ENCODE data around the gene SLC7A8.

The SLC7A8 gene

DNA sequence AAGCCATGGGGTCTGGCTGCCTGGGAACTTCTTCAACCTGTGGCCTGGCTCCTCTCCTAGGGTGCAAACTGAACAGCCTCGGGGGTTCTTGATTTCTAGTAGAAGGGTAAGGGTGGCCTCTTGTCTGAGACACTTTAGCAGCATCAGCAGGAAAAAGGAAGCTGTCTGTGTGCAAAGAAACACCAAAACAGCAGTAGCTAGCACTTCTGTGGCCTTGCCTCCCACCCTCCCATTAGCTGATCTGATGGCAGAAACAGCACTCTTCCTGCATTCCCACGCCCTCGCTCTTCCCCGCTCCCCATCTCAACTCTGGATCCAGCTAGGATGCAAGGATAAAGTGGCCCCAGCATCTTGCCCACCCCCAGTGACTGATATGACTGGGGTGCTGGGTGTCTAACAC, 20.7 kb downstream of the SLC7A8 start:
- ChIA-PET CTCF (interaction anchor here (0.8 to 1.1 kb wide), 3 partner anchors 15 to 42 kb away, joined by 3 to 4 read pairs (median 3); no protein-coding TSS in a partner anchor), POLR2A (no interaction called here)
- no peak for DNase-seq (ENCODE audit: extremely low spot score)
- no peak for TF ChIP-seq FOXA1 (IDR thresholded peaks at IDR 0.05)
- no peak for TF ChIP-seq FOXM1 (IDR thresholded peaks at IDR 0.05; ENCODE audit: borderline replicate concordance)
- TF ChIP-seq NFRKB (IDR thresholded peaks at IDR 0.05), result no peak
- no peak for TF ChIP-seq ARNT (IDR thresholded peaks at IDR 0.05)

DNA sequence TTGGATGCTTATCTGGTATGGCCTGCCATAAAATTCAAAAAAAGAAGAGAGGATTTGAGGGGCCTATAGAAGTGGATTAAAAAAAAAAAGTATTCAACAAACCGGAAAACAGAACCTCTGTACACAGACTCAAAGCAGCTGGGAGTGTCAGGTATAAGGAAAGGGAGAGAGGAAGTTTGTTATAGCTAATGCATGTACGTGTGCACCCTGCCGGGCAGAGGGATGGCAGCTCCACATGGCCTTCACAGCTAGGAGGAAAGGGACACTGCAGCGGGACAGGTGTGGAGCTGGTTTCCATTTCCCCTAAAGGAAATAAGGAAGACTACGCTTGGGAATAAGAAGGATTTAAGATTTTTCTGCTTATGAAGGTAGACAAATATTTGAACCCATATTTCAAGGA, 21.5 kb downstream of the SLC7A8 start:
- POLR2A ChIA-PET, result interaction anchor here (0.8 to 1.0 kb wide), 2 partner anchors 16 to 90 kb away, joined by 3 to 6 read pairs; no protein-coding TSS in a partner anchor
- TF ChIP-seq FOXM1 (IDR thresholded peaks at IDR 0.05; ENCODE audit: borderline replicate concordance) (no peak), NFRKB (IDR thresholded peaks at IDR 0.05) (no peak), ARNT (IDR thresholded peaks at IDR 0.05) (no peak), ELF4 (IDR thresholded peaks at IDR 0.05) (no peak), SUZ12 (IDR thresholded peaks at IDR 0.05) (no peak), FOXA1 (IDR thresholded peaks at IDR 0.05) (no peak), TARDBP (IDR thresholded peaks at IDR 0.05) (no peak), BHLHE40 (IDR thresholded peaks at IDR 0.05; ENCODE audit: borderline replicate concordance) (no peak), SP1 (IDR thresholded peaks at IDR 0.05) (no peak), HDGF (IDR thresholded peaks at IDR 0.05; ENCODE audit: borderline replicate concordance) (no peak), FOXK2 (IDR thresholded peaks at IDR 0.05) (no peak), L3MBTL2 (conservative IDR thresholded peaks at IDR 0.05) (no peak), LEF1 (IDR thresholded peaks at IDR 0.05; ENCODE audit: borderline replicate concordance) (no peak), ZNF384 (IDR thresholded peaks at IDR 0.05) (no peak), CTBP1 (IDR thresholded peaks at IDR 0.05; ENCODE audit: borderline replicate concordance) (no peak)
- TF ChIP-seq, protein P1, sequence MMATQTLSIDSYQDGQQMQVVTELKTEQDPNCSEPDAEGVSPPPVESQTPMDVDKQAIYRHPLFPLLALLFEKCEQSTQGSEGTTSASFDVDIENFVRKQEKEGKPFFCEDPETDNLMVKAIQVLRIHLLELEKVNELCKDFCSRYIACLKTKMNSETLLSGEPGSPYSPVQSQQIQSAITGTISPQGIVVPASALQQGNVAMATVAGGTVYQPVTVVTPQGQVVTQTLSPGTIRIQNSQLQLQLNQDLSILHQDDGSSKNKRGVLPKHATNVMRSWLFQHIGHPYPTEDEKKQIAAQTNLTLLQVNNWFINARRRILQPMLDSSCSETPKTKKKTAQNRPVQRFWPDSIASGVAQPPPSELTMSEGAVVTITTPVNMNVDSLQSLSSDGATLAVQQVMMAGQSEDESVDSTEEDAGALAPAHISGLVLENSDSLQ (IDR thresholded peaks at IDR 0.05), result no peak
- CTCF ChIA-PET, result no interaction called here

DNA sequence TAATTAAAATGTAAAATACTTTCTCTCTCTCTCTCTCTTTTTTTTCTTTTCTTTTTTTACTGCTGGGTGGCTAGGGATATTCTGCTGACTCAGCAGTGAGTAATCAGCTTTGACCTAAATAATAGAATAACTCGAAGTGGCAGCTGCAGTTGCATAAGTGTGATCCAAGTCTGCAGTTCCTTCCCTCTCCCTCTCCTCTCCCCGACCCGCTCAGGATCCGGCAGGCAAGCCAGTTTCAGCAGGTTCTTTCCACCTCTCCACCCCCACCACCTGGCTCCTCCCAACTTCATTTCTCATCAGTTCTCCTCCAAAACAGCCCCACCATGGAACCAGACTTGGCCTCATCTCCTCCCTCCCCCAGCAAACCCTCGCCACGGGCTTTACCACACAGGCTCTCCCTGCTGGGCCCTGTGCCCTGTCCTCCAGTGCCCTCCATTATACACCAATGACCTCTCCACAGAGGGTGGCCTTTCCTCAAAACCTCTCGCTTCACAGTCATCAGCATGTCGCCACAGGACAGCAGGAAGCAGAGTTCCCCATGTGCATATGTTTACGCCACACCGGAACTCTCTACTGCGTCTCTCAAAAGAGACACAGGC, 22.4 kb downstream of the SLC7A8 start:
- DNase-seq (ENCODE audit: extremely low spot score), result no peak
- TF ChIP-seq TARDBP (IDR thresholded peaks at IDR 0.05) (no peak), ELF4 (IDR thresholded peaks at IDR 0.05) (no peak), CTBP1 (IDR thresholded peaks at IDR 0.05; ENCODE audit: borderline replicate concordance) (no peak), BHLHE40 (IDR thresholded peaks at IDR 0.05; ENCODE audit: borderline replicate concordance) (no peak), NFRKB (IDR thresholded peaks at IDR 0.05) (no peak), SP1 (IDR thresholded peaks at IDR 0.05) (no peak), LEF1 (IDR thresholded peaks at IDR 0.05; ENCODE audit: borderline replicate concordance) (no peak), ZNF384 (IDR thresholded peaks at IDR 0.05) (no peak), ARNT (IDR thresholded peaks at IDR 0.05) (no peak), L3MBTL2 (conservative IDR thresholded peaks at IDR 0.05) (no peak), SUZ12 (IDR thresholded peaks at IDR 0.05) (no peak), FOXA1 (IDR thresholded peaks at IDR 0.05) (no peak), HDGF (IDR thresholded peaks at IDR 0.05; ENCODE audit: borderline replicate concordance) (no peak)
- TF ChIP-seq, protein P1 (IDR thresholded peaks at IDR 0.05), result no peak
- POLR2A ChIA-PET, result interaction anchor here (0.7 to 0.8 kb wide), 2 partner anchors 17 to 90 kb away, joined by 3 to 6 read pairs; no protein-coding TSS in a partner anchor
- CTCF ChIA-PET, result interaction anchor here (1.2 kb wide), 1 partner anchor 41 kb away, joined by 6 read pairs; no protein-coding TSS in a partner anchor

More for the DNA sequence above, 21.5 kb downstream of the SLC7A8 start:
- DNase-seq (ENCODE audit: extremely low spot score), result no peak

DNA sequence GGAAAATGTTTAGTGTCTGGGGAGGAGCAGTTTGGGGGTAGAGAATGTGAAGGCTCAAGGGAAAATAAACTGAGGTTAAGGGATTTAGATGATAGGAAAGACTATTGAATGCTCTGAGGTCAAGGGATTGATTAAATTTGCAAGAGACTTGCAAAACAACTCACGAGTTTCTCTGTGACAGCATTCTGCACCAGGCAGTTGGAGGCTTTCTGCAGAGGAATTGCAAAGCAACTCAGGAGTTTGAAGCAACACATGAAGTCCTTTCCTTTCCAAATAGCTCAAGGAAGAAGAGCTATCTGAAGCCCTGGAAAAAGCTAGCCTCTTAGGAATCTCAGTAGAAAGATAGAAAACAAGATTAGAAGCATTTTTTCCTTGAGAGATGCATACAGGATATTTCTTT, 23.9 kb downstream of the SLC7A8 start:
- POLR2A ChIA-PET, result interaction anchor here (1.2 kb wide), 1 partner anchor 22 kb away, joined by 4 read pairs; no protein-coding TSS in a partner anchor
- CTCF ChIA-PET, result interaction anchor here (1.2 kb wide), 1 partner anchor 39 kb away, joined by 6 read pairs; no protein-coding TSS in a partner anchor
- no peak for TF ChIP-seq LEF1 (IDR thresholded peaks at IDR 0.05; ENCODE audit: borderline replicate concordance)
- TF ChIP-seq NFRKB (IDR thresholded peaks at IDR 0.05), result no peak
- TF ChIP-seq ELF4 (IDR thresholded peaks at IDR 0.05), result no peak
- TF ChIP-seq SUZ12 (IDR thresholded peaks at IDR 0.05), result no peak
- TF ChIP-seq TARDBP (IDR thresholded peaks at IDR 0.05), result no peak
- no peak for DNase-seq (ENCODE audit: extremely low spot score)

DNA sequence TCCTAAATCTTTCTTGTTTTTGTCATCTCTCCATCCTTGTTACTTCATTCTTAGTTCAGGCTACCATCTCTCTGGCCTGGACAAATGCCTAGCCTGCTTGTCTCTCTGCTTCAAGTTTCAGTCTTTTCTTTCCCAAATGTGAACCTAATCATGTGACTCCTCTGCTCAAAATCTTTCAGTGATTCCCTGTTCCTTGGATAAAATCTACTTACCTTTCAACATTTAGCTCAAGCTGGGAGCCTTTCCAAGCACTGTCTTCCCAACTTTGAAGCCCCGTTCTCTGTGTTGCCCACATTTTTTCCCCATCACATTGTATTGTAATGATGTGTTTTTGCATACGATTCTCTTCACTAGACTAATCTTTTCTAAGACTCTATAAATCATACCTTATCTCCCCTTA, 24.7 kb downstream of the SLC7A8 start:
- DNase-seq (ENCODE audit: extremely low spot score), result no peak
- TF ChIP-seq FOXA1 (IDR thresholded peaks at IDR 0.05) (no peak), ARNT (IDR thresholded peaks at IDR 0.05) (no peak), LEF1 (IDR thresholded peaks at IDR 0.05; ENCODE audit: borderline replicate concordance) (no peak), FOXM1 (IDR thresholded peaks at IDR 0.05; ENCODE audit: borderline replicate concordance) (no peak), TARDBP (IDR thresholded peaks at IDR 0.05) (no peak), FOXK2 (IDR thresholded peaks at IDR 0.05) (no peak), SP1 (IDR thresholded peaks at IDR 0.05) (no peak), BHLHE40 (IDR thresholded peaks at IDR 0.05; ENCODE audit: borderline replicate concordance) (no peak), NFRKB (IDR thresholded peaks at IDR 0.05) (no peak), ZNF384 (IDR thresholded peaks at IDR 0.05) (no peak), CTBP1 (IDR thresholded peaks at IDR 0.05; ENCODE audit: borderline replicate concordance) (no peak), L3MBTL2 (conservative IDR thresholded peaks at IDR 0.05) (no peak), HDGF (IDR thresholded peaks at IDR 0.05; ENCODE audit: borderline replicate concordance) (no peak)
- TF ChIP-seq, protein P1 (IDR thresholded peaks at IDR 0.05), result no peak
- POLR2A ChIA-PET, result interaction anchor here (1.2 kb wide), 1 partner anchor 23 kb away, joined by 4 read pairs; no protein-coding TSS in a partner anchor
- CTCF ChIA-PET, result no interaction called here

DNA sequence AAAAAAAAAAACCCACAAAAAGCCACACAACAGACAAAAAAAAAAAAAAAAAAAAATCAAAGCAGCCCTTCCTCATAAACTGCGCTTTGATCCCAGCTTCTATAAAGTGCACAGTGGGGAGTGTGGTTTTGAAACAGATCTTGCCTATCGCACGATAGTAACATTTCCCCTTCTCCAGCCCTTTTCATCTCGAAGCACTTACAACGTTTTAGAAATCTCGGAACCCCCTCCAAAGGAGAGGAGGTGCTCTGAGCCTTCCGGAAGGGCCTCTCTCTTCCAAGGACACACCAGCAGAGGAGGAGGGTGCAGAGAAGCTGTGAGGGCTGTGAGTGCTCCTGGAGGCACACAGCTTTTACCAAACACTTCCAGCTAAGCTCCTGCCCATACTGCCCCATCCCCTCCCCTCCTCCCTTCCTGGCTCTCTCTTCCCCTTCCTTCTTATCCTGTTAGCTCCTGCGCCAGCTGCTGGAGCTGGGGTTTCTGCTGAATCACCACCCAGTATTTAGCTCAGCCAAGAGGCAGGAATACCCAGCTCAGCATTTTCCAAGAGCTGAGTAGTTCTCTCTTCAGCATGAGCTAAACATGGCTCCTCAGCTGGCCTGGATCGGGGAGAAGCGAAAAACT, 28.4 kb downstream of the SLC7A8 start:
- POLR2A ChIA-PET, result no interaction called here
- CTCF ChIA-PET, result interaction anchor here (1.4 kb wide), 1 partner anchor 34 kb away, joined by 6 read pairs; no protein-coding TSS in a partner anchor

More for the DNA sequence above, 28.4 kb downstream of the SLC7A8 start:
- DNase-seq (ENCODE audit: extremely low spot score), result no peak
- TF ChIP-seq SUZ12 (IDR thresholded peaks at IDR 0.05), result no peak
- peak; percentile 83 for TF ChIP-seq ZNF384 (IDR thresholded peaks at IDR 0.05)

Data from HEK293T (cell line).